GM12872 (cell line): ENCODE data around the gene IBA57.

Experiments
- TF ChIP-seq, protein P1 (sequence below): IDR thresholded peaks from 3 replicates; pipeline ENCODE4 v1.5.1; 2011; ENCODE audit warnings: low read depth, mild to moderate bottlenecking, low read length, moderate library complexity; ENCODE audit not compliant: insufficient read depth

Gene IBA57

GRCh38 chr1:228149406-228150119 lies 16.0 kb upstream of the IBA57 start, which contains the start of gene GJC2:
GJC2 (plus strand) TSS chr1:228149930; CDS start chr1:228157759, 7,829 bp downstream.
- TF ChIP-seq, protein P1, sequence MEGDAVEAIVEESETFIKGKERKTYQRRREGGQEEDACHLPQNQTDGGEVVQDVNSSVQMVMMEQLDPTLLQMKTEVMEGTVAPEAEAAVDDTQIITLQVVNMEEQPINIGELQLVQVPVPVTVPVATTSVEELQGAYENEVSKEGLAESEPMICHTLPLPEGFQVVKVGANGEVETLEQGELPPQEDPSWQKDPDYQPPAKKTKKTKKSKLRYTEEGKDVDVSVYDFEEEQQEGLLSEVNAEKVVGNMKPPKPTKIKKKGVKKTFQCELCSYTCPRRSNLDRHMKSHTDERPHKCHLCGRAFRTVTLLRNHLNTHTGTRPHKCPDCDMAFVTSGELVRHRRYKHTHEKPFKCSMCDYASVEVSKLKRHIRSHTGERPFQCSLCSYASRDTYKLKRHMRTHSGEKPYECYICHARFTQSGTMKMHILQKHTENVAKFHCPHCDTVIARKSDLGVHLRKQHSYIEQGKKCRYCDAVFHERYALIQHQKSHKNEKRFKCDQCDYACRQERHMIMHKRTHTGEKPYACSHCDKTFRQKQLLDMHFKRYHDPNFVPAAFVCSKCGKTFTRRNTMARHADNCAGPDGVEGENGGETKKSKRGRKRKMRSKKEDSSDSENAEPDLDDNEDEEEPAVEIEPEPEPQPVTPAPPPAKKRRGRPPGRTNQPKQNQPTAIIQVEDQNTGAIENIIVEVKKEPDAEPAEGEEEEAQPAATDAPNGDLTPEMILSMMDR, result no peak

DNA sequence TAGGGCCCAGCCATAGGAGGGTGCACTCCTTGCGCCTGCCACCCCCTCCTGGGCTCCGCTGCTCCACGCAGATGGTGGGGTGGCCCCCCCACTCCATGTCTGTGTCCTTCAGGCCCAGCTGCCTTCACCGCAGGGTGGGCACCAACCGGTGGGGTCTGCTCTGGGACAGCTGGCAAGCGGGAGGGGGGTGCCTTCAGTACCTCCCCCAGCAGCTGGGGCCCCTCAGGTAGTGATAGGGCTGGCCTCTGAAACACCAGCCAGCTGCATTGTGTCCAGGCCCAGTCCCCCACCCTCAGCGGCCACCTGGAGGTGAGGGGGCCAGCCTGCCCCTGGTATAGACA lies 15.5 kb upstream of the IBA57 start:
- TF ChIP-seq, protein P1, result no peak

- TF ChIP-seq, protein P1, result no peak
These were observed 15.0 kb upstream of the IBA57 start for GRCh38 chr1:228150461-228151179.

DNA sequence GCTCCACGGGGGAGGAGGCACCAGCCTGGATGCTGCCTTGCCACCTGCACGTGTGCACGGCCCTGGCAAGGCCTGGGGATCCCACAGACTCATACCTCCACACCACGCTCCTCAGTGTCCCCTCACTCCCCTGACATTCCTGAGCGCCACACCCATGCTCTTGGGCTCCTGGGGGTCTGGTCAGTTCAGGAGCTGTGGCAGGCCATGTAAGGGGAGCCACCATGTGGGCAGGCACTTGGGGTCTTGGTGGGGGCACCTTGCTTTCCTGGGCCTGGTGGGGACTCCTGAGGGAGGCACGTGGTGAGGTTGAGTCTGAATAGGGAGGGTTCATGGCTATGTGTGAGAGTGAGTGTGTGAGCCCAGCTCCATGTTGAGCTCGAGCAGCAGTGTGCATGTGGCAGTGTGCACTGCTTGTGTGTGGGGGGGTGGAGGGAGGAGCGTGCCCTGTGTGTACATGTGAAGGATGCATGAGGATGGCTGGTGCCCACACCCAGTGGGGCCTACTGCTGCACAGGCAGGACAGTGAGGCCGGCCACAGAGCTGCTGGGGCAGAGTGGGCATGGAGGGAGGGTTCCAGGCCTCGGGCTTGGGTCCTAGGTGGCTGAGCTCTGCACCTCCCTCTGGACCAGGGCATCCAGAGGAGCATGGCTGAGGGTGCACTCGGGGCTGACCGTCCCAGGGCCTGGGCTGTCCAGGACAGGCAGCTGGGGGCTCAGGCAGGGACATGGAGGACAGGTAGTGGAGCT lies 14.3 kb upstream of the IBA57 start:
- TF ChIP-seq, protein P1, result no peak

DNA sequence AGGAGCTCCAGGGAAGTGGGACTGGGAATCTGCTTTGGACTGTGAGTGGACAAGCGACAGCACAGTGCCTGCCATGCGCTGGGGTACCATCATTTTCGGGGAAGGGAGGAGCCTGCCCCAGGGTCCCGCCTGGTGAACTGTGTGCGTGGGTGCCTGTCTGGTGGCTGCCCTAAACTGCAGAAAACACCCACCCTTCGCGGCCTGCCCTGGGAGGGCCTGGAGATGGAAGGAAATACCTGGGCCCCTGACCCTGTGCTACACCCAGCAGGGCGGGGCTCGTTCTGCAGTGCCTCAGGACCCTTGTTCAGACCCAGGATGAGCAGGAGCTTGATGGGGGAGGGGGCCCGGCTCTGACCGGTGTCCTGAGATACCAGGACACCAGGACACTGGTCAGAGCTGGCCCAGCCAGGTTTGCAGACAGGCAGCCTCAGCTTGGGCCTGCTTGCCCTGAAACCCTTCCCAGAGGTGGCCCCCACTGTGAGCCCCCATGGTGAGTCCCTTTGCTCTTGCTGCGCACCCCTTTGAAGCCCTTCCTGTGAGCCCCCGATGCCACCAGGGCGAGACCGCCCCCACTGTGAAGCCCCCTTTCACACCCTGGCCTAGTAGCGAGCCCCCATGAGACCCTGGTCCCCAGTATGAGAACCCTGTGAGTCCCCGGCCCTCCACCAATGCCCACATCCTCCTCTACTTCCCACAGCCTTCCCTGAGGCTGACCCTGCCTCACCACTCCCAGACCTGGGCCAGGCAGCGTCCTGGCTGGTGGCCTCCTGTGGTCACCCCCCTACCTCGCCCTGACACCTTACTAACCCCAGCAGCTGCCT lies 13.3 kb upstream of the IBA57 start:
- TF ChIP-seq, protein P1, result no peak

- TF ChIP-seq, protein P1, result no peak
These were observed 12.7 kb upstream of the IBA57 start for GRCh38 chr1:228152918-228153258.

DNA sequence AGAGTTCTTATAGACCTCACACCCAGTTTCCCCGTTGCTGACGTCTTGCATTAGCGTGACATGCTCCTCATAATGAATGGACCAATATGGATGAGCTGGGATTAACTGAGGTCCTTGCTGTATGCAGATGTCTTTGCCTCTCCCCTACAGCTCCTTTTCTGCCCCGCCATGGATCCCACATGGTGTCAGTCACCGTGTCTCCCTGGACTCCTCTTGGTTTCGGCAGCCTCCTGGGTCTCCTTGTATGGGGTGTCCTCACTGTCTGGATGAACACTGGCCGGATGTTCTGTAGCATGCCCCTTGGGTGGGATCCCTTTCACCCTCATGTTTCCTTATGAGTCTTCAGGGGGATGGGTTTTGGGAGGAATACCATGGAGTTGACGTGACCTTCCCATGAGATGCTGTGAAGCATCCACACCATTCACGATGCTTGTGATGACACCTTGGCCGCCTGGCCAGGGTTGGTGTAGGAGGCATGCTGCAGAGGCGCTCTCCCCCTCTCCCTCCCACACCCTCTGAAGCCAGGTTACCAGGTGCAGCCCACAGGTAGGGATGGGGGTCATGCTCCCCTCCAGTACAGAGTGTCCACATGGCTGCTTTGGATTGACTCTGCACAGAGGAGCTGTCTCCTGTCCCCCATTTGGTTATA lies 11.5 kb upstream of the IBA57 start:
- TF ChIP-seq, protein P1, result no peak
